Progenitor cell of endocrine pancreas (in vitro differentiated cells): ENCODE results near the gene METTL24. TPM values are rescaled to one million over a fixed set of nuclear protein-coding genes. Genes with fewer than 3 reads are reported as not detected.

Source experiments
- DNase-seq: peaks from one replicate; pipeline ENCODE4 v3.0.0; 2021; ENCODE audit warnings: low spot score; ENCODE audit not compliant: unreplicated experiment
- H3K27ac Mint-ChIP-seq: 2 replicates; pipeline ENCODE4 v1.8.0; 2021; ENCODE audit warnings: mild to moderate bottlenecking, moderate library complexity, mixed read lengths
- H3K27me3 Mint-ChIP-seq: 2 replicates; pipeline ENCODE4 v1.8.0; 2021; ENCODE audit warnings: mixed read lengths
- H3K36me3 Mint-ChIP-seq: 2 replicates; pipeline ENCODE4 v1.8.0; 2022; ENCODE audit warnings: mixed read lengths; ENCODE audit not compliant: insufficient read depth
- H3K4me1 Mint-ChIP-seq: 2 replicates; pipeline ENCODE4 v1.8.0; 2021; ENCODE audit warnings: low read depth, mixed read lengths
- H3K4me3 Mint-ChIP-seq: 2 replicates; pipeline ENCODE4 v1.8.0; 2021; ENCODE audit warnings: low read depth, mild to moderate bottlenecking, moderate library complexity, mixed read lengths
- H3K9me3 Mint-ChIP-seq: 2 replicates; pipeline ENCODE4 v1.8.0; 2021; ENCODE audit warnings: low read depth, mixed read lengths
- total RNA-seq: library from RNA; stranded (reverse); gene quantifications from 2 replicates; pipeline ENCODE4 v1.2.1, GENCODE V29; 2021
- TF ChIP-seq, protein P1 (sequence below): fragments of 200-600 bp; sonication (generic); IDR thresholded peaks from one replicate; pipeline ENCODE4 v1.5.0; 2021; ENCODE audit warnings: antibody characterized with exemption, mild to moderate bottlenecking; ENCODE audit not compliant: unreplicated experiment

METTL24 gene
- total RNA-seq, 1 donor from 2014 or later: 10.0 TPM

GRCh38 chr6:110217266-110217665 lies 140.9 kb downstream of the METTL24 start:
- H3K4me3 Mint-ChIP-seq: no peak overlapping the region
- TF ChIP-seq, protein P1, sequence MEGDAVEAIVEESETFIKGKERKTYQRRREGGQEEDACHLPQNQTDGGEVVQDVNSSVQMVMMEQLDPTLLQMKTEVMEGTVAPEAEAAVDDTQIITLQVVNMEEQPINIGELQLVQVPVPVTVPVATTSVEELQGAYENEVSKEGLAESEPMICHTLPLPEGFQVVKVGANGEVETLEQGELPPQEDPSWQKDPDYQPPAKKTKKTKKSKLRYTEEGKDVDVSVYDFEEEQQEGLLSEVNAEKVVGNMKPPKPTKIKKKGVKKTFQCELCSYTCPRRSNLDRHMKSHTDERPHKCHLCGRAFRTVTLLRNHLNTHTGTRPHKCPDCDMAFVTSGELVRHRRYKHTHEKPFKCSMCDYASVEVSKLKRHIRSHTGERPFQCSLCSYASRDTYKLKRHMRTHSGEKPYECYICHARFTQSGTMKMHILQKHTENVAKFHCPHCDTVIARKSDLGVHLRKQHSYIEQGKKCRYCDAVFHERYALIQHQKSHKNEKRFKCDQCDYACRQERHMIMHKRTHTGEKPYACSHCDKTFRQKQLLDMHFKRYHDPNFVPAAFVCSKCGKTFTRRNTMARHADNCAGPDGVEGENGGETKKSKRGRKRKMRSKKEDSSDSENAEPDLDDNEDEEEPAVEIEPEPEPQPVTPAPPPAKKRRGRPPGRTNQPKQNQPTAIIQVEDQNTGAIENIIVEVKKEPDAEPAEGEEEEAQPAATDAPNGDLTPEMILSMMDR: no peak
- H3K27ac Mint-ChIP-seq: no peak overlapping the region
- H3K27me3 Mint-ChIP-seq: no peaks in the 10 kb centered on the region
- H3K36me3 Mint-ChIP-seq: peaks cover 27% of the 10 kb centered on the region
- H3K4me1 Mint-ChIP-seq: no peaks in the 10 kb centered on the region
- DNase-seq: no peak
- no peaks in the 10 kb centered on the region for H3K9me3 Mint-ChIP-seq

DNA sequence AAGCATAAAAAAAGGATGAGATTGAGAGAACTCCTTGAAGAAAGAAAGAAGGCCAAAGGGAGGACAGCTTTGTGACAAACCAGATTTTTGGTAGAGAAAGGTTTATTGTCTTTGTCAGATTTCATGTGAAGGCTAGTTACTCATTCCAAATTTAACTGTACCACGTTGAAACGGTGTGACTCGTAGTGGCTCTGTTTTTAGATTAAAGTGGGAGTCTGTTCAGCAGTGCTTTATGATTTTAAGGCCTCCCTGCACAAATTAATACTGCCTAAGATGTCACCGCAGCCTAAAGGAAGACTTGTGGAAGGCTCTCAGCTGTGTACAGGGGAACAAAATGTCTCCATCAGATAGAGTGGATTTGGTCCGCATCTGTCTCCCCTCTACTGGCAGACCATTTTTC lies 142.0 kb downstream of the METTL24 start:
- H3K4me1 Mint-ChIP-seq: no peaks in the 10 kb centered on the region
- no peaks in the 10 kb centered on the region for H3K27me3 Mint-ChIP-seq
- no peak overlapping the region for H3K27ac Mint-ChIP-seq
- peaks cover 31% of the 10 kb centered on the region for H3K36me3 Mint-ChIP-seq
- no peaks in the 10 kb centered on the region for H3K9me3 Mint-ChIP-seq
- TF ChIP-seq, protein P1: no peak
- no peak overlapping the region for H3K4me3 Mint-ChIP-seq
- no peak for DNase-seq

DNA sequence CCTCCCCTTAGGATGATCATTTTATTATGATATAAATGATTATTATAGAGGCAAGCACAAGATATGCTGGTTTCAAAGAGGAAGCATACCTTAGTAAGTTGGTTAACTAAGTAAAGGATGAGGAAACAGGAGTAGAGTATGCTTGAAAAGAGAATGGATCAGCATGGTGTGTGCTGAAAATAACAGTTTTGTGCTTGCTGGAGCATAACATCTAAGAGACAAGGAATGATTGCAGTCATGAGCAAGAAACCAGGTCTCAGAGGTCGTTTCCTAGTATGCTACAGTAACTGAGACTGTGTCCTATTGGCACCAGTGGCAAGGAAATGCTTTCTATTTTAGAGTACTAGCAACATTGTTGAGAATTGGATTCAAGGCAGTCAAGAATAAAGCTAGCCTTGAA lies 143.8 kb downstream of the METTL24 start:
- no peaks in the 10 kb centered on the region for H3K4me1 Mint-ChIP-seq
- H3K27me3 Mint-ChIP-seq: no peaks in the 10 kb centered on the region
- H3K36me3 Mint-ChIP-seq: peaks cover 24% of the 10 kb centered on the region
- TF ChIP-seq, protein P1: no peak
- no peak overlapping the region for H3K27ac Mint-ChIP-seq
- no peak for DNase-seq
- H3K4me3 Mint-ChIP-seq: no peak overlapping the region
- no peaks in the 10 kb centered on the region for H3K9me3 Mint-ChIP-seq

GRCh38 chr6:110211753-110212152 lies 146.4 kb downstream of the METTL24 start:
- no peak for DNase-seq
- Mint-ChIP-seq H3K4me3 (no peak overlapping the region), H3K9me3 (no peaks in the 10 kb centered on the region), H3K4me1 (no peaks in the 10 kb centered on the region), H3K27me3 (no peaks in the 10 kb centered on the region), H3K27ac (no peak overlapping the region), H3K36me3 (peaks cover 26% of the 10 kb centered on the region)
- TF ChIP-seq, protein P1: no peak

DNA sequence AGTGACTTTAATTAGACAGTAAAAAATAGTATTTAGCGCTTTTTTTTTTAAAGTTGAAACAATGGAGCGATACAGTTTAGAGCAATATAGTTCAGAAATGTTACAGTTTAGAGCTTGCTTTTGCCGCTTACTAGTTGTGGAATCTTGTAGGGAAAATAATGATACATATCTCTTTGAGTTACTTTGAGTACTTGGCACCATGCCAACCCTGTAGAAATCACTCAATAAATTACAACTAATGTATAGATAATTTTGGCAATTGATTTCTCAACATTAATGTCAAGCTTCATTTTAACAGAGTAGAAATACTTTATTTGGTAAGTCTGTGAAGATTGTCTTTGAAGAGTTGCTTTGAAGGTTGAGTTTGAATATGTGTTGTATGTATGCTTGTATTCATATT lies 150.5 kb downstream of the METTL24 start:
- DNase-seq: no peak
- H3K9me3 Mint-ChIP-seq: no peaks in the 10 kb centered on the region
- H3K27ac Mint-ChIP-seq: no peak overlapping the region
- peaks cover 13% of the 10 kb centered on the region for H3K36me3 Mint-ChIP-seq
- TF ChIP-seq, protein P1: no peak
- no peaks in the 10 kb centered on the region for H3K4me1 Mint-ChIP-seq
- no peaks in the 10 kb centered on the region for H3K27me3 Mint-ChIP-seq
- H3K4me3 Mint-ChIP-seq: no peak overlapping the region
